ENCODE data around the gene GPR39.

Gene GPR39

DNA sequence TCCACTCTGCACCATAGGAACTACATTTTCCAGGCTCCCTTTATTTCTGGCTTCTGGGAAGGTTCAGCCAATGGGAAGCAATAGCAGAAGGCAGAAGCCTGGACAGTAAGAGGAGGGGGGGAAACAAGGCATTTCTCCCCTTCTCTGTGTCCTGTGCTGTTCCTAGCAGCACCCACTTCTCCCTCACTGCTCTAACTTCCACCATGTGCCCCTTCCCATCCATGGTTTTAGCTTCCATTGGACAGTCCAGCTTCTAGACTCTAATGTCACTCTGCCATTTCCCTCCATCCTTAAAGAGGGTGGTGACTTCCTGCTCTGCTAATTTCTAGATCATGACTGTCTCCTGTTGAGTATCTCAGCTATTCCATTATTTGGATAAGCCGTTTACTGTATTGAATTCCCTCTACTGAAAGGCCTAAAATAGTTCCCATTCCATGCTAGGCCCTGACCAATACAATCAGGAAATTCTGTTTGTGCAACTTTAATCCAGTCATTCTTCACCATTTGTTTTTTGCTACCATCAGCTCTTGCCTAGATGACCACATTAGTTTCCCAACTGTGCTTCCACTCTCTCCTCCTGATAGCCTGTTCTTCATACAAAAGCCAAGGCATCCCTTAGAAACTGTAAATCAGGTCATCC is 274.2 kb downstream of the GPR39 start:
- TF ChIP-seq, protein P1, sequence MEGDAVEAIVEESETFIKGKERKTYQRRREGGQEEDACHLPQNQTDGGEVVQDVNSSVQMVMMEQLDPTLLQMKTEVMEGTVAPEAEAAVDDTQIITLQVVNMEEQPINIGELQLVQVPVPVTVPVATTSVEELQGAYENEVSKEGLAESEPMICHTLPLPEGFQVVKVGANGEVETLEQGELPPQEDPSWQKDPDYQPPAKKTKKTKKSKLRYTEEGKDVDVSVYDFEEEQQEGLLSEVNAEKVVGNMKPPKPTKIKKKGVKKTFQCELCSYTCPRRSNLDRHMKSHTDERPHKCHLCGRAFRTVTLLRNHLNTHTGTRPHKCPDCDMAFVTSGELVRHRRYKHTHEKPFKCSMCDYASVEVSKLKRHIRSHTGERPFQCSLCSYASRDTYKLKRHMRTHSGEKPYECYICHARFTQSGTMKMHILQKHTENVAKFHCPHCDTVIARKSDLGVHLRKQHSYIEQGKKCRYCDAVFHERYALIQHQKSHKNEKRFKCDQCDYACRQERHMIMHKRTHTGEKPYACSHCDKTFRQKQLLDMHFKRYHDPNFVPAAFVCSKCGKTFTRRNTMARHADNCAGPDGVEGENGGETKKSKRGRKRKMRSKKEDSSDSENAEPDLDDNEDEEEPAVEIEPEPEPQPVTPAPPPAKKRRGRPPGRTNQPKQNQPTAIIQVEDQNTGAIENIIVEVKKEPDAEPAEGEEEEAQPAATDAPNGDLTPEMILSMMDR (IDR thresholded peaks at IDR 0.05; ENCODE audit: extremely low read depth, missing control alignments), result no peak
- DNase-seq (ENCODE audit: low spot score), result no peak

DNA sequence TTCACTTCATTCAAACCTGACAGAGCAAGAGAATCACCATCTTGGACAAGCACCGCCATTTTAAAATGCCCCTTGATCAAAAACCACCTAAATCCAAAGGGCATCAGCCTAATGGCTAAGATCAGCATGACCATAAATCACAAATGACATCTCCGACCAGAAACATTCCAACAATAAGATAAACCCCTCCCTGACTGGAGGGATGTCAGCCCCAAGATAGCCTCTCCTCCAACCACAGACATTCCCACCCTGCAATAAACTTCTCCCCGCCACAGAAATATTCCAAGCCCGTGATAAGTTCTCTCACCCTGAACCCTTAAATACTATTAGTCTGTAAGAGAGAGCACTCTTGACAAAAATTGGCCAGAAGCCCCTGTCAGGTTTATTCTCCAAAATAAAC is 275.0 kb downstream of the GPR39 start:
- DNase-seq (ENCODE audit: low spot score), result no peak
- TF ChIP-seq, protein P1 (IDR thresholded peaks at IDR 0.05; ENCODE audit: extremely low read depth, missing control alignments), result no peak

GRCh38 chr2:132692816-132693215 is 276.2 kb downstream of the GPR39 start:
- TF ChIP-seq, protein P1 (IDR thresholded peaks at IDR 0.05; ENCODE audit: extremely low read depth, missing control alignments), result no peak
- no peak for DNase-seq (ENCODE audit: low spot score)
